ENCODE measurements around the gene SDF2. TPM values are rescaled to one million over a fixed set of nuclear protein-coding genes. Genes with fewer than 3 reads are reported as not detected.

The SDF2 gene
- total RNA-seq, 4 donors from 2014 or later, result 38.2 to 44.4 (median 41.5) TPM

- ATAC-seq (ENCODE audit: low FRiP score) (no peak), DNase-seq (ENCODE audit: low spot score) (no peak)
- TF ChIP-seq, protein P1, sequence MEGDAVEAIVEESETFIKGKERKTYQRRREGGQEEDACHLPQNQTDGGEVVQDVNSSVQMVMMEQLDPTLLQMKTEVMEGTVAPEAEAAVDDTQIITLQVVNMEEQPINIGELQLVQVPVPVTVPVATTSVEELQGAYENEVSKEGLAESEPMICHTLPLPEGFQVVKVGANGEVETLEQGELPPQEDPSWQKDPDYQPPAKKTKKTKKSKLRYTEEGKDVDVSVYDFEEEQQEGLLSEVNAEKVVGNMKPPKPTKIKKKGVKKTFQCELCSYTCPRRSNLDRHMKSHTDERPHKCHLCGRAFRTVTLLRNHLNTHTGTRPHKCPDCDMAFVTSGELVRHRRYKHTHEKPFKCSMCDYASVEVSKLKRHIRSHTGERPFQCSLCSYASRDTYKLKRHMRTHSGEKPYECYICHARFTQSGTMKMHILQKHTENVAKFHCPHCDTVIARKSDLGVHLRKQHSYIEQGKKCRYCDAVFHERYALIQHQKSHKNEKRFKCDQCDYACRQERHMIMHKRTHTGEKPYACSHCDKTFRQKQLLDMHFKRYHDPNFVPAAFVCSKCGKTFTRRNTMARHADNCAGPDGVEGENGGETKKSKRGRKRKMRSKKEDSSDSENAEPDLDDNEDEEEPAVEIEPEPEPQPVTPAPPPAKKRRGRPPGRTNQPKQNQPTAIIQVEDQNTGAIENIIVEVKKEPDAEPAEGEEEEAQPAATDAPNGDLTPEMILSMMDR (IDR thresholded peaks at IDR 0.05), result no peak
These were observed 43.5 kb upstream of the SDF2 start for GRCh38 chr17:28705074-28705659.

GRCh38 chr17:28704219-28704858 lies 42.6 kb upstream of the SDF2 start:
- DNase-seq (ENCODE audit: low spot score) (no peak), ATAC-seq (ENCODE audit: low FRiP score) (no peak)
- TF ChIP-seq, protein P1 (IDR thresholded peaks at IDR 0.05), result no peak

DNA sequence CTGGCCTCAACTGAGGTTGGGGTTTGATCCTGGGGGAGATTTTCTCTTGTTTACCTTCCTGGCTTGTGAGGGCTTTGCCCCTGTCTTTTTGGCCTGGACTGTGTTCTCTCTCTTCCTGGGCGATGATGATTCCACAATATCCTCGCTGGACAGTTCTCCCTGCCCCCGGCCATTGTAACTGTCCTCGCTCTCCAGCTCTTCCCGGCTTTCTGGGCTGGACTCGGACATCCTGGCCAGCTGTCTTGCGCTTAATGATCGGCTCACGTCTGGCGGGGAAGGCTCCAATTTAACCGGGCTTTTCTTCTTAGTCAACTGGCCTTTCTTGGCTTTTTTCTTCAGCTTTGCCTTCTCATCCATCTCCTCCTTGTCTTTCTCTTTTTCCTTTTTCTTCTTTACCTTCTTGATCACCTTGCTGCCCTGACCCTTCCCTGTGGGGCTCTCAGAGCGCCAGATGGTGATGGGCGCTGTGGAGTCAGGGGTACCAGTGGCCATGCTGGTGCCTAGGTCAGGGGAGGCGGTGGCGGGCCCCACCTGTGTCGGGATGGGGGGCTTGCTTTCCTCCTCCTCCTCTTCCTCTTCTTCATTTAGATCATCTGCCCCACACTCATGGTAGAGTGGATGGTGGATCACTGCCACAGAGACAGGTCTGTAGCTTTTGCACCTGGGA lies 42.0 kb upstream of the SDF2 start:
- TF ChIP-seq, protein P1 (IDR thresholded peaks at IDR 0.05), result no peak
- DNase-seq (ENCODE audit: low spot score) (no peak), ATAC-seq (ENCODE audit: low FRiP score) (no peak)

DNA sequence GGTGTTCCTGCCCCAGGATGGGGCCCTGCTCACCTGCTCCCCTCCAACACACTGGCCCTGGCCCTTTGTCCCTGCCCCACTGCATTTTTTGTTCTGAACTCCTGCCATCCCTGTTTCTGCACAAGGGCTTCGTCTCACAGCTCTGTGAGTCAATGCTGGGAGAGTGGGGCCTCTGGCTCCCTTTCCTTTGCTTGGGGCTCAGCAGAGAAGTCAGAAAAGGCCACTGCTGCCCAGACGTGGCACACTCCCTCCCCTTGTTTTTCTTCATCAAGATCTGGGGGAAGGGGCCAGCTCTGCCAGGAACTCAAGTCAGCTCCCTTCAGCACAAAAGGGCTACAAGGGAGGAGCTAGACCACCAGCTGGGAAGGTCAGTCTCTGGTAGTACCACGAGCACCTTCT lies 41.0 kb upstream of the SDF2 start:
- TF ChIP-seq, protein P1 (IDR thresholded peaks at IDR 0.05), result no peak
- DNase-seq (ENCODE audit: low spot score), result no peak
- ATAC-seq (ENCODE audit: low FRiP score), result no peak

DNA sequence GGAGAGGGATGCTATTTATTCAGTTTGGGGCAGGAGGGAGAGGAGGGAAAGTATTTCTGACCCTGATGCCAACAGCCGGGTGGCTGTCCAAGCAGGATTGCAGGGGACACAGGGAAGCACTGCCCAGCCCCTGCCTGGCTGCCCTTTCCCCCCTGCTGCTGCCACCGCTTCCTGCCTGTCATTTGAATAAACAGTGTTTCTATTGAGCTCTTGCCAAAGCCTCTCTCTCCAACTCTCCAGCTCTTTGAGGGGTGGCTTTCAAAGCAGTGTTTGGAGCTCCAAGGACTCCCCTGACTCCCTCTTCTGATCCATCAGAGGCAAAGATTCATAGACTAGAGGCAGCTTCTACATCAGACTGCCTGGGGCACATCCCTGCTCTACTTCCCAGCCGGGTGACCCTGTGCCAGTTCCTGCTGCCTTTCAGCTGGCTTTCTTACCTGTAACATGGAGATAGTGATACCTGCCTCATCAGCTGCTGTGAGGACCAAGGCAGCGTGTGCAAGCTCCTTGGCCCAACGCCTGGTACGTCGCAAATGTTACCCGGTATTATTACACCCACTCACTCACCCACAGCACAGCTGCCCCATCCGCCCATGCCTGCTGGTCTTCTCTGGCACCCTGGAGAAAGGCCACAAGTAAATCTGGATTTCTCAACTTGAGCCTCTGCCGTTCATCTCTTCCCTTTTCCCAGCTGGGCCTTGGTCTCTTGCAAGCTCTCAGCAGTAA lies 40.5 kb upstream of the SDF2 start:
- ATAC-seq (ENCODE audit: low FRiP score) (no peak), DNase-seq (ENCODE audit: low spot score) (no peak)
- TF ChIP-seq, protein P1 (IDR thresholded peaks at IDR 0.05), result no peak

DNA sequence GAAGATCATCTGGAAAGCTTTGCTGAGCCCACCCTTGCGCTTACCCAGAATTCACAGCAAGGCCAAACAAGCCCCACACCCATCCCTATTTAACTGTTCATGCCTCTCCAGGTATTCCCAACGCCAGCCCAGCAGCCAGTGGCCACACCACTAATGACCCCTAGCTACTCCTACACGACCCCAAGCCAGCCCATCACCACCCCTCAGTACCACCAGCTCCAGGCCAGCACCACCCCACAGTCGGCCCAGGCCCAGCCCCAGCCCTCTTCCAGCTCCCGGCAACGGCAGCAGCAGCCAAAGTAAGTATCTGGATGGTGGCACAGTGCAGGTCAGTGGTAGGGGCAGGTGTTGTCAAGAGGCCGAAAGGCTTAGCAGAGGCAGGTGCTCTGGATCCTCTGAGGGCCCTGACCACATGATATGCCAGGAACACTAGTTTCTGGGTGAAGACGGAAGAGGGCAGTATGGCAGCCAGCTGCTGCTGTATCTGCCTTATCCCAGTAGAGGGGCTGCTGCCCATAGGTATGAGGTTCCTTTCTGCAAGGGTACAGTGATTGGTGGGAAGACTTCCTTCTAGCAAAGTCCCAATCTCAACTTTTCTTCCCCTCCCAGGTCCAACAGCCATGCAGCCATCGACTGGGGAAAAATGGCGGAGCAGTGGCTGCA lies 39.3 kb upstream of the SDF2 start:
- TF ChIP-seq, protein P1 (IDR thresholded peaks at IDR 0.05), result no peak
- ATAC-seq (ENCODE audit: low FRiP score), result no peak
- DNase-seq (ENCODE audit: low spot score), result no peak

Measured in omental fat pad (tissue), 4 donors.